Heart right ventricle (tissue), 16 donors: ENCODE results near the gene GAD2. TPM values are rescaled to one million over a fixed set of nuclear protein-coding genes. Genes with fewer than 3 reads are reported as not detected.

Experiments used
- ATAC-seq, 8 donors: fragments of 200-7000 bp; cut with Tn5 transposase; one replicate each; pipeline ENCODE4 v1.9.1; 2020; ENCODE audit warnings: mild to moderate bottlenecking in 8 of 8, moderate library complexity in 8 of 8, moderate number of reproducible peaks in 1 of 8
- DNase-seq, 2 donors: peaks; one replicate each; pipeline ENCODE4 v3.0.0-alpha.2; 2020
- H3K27ac ChIP-seq, 10 donors: fragments of 200-600 bp; sonication (generic) in 2 of 10; one replicate each; pipeline versions ENCODE4 v1.5.0 to v1.8.0; 2020 to 2022; ENCODE audit warnings: mild to moderate bottlenecking in 3 of 10
- H3K27me3 ChIP-seq, 7 donors: fragments of 200-600 bp; one replicate each; pipeline ENCODE4 v1.8.0; 2021 to 2022; ENCODE audit warnings: mild to moderate bottlenecking in 2 of 7
- H3K36me3 ChIP-seq, 9 donors: fragments of 200-600 bp; sonication (generic) in 1 of 9; one replicate each; pipeline versions ENCODE4 v1.5.0 to v1.8.0; 2020 to 2022; ENCODE audit warnings: mild to moderate bottlenecking in 2 of 9
- H3K4me1 ChIP-seq, 9 donors: fragments of 200-600 bp; sonication (generic) in 1 of 9; one replicate each; pipeline versions ENCODE4 v1.5.0 to v1.8.0; 2020 to 2022; ENCODE audit warnings: mild to moderate bottlenecking in 4 of 9
- H3K4me3 ChIP-seq, 10 donors: fragments of 200-600 bp; sonication (generic) in 2 of 10; one replicate each; pipeline versions ENCODE4 v1.5.0 to v1.8.0; 2020 to 2022; ENCODE audit warnings: mild to moderate bottlenecking in 7 of 10, moderate library complexity in 2 of 10
- H3K9me3 ChIP-seq, 11 donors: fragments of 200-600 bp in 10 of 11; sonication (generic) in 2 of 11; one replicate each; pipeline versions ENCODE4 v1.5.0 to v1.8.0; 2013 to 2022; ENCODE audit warnings: mild to moderate bottlenecking in 2 of 11, control low read depth in 1 of 11, moderate library complexity in 1 of 11
- WGBS, 2 donors: extraction: QIAGEN DNeasy Blood & Tissue Kit; methylation state at CpG; one replicate each; pipeline ENCODE4 v1.1.7; 2013; ENCODE audit warnings: inconsistent platforms in 1 of 2; 5-methylcytosine and 5-hydroxymethylcytosine counted together
- intact Hi-C, 10 donors: fragments of 100-400 bp; cut with DNase I; formaldehyde crosslinking; loops; one replicate each; pipeline versions ENCODE4 v1.11.1 to v1.14.2; 2022
- polyA plus RNA-seq, 2 donors: library from polyadenylated mRNA; stranded (reverse); fragments of 200-250 nt; gene quantifications; one replicate each; pipeline ENCODE4 v1.2.3, GENCODE V29; 2013
- total RNA-seq, 10 donors: library from RNA; stranded (reverse); fragmentation: NEBNext Ultra II Directional in 3 of 10; extraction: Animal tissue kit (Norgen Biotek cat#: 25700) in 3 of 10; gene quantifications; one replicate each; pipeline versions ENCODE4 v1.2.1 to v1.2.4, GENCODE V29; 2021 to 2023
- TF ChIP-seq, protein P1 (sequence below), 9 donors: fragments of 200-600 bp; sonication (generic) in 2 of 9; IDR thresholded peaks; one replicate each; pipeline versions ENCODE4 v1.5.0 to v1.8.0; 2021 to 2022; ENCODE audit warnings: antibody characterized with exemption in 9 of 9, mild to moderate bottlenecking in 5 of 9, moderate library complexity in 1 of 9
- donor health status: Arrhythmogenic right ventricular cardiomyopathy.
- donor health status: ischemic (EF 13 %, LVEDD 7.1; RV severe dilation, severe dysfunction).
- donor health status: healthy with polysubstance abuse.
- donor health status: DM: no; HTN: yes; CAD: no.
- donor health status: DM: no; HTN: no; CAD: no.
- donor health status: ischemic (EF 25% LVEDD 6.9; RV normal size, moderate dysfunction).
- donor health status: ischemic (EF 25% LVEDD 5.7; RV mildly dilated, moderate dysfunction).
- donor health status: healthy.
- donor health status: DM: yes; HTN: yes; CAD: no.
- donor health status: Ischemic cardiomyopathy.
- donor health status: ischemic (EF 35%, LVEDD 5.7; RV mildly dilated, moderate dysfunction).
- donor health status: nonischemic (EF 11% LVEDD 7.7; RV severe dilation, severe dysfunction).
- donor health status: DM: yes; HTN: yes; CAD: no.
- donor health status: PGD.
- donor health status: ischemic (EF 29% LVEDD 5.4; RV normal size, mild dysfunction).
- donor health status: nonischemic (EF 23%, LVEDD 6.1; RV moderate dilation, normal function).

GAD2 gene
- total and polyA plus RNA-seq, 12 donors: not detected

DNA sequence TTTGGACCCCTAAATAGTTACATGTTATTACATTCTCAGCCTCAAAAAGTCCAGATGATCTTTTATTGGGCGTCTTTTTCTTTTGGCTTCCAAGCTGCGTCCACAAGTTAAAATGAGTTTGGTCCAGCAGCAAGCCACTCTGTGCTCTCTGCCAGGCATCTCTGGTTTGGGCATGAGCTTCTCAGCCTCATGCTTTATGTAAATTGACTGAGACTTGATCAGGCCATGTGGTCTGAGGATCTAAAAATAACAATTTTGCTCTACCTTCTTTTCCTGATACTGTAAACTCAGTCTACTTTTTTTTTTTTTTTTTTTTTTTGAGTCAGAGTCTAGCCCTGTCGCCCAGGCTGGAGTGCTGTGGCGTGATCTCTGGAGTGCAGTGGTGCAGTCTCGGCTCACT, 15.6 kb downstream of the GAD2 start:
- WGBS, 2 donors: 88 to 91% methylated on average over 5 of the region's 5 CpGs
- Histone ChIP-seq H3K27ac (no peak overlapping the region), H3K4me3 (no peak overlapping the region), H3K27me3 (peaks cover 0 to 10% (median 0%) of the 10 kb centered on the region in 7 donors), H3K9me3 (no peaks in the 10 kb centered on the region), H3K36me3 (no peaks in the 10 kb centered on the region), H3K4me1 (no peaks in the 10 kb centered on the region)
- intact Hi-C loops: no loop called here
- ATAC-seq (no peak), DNase-seq (no peak)
- TF ChIP-seq, protein P1, sequence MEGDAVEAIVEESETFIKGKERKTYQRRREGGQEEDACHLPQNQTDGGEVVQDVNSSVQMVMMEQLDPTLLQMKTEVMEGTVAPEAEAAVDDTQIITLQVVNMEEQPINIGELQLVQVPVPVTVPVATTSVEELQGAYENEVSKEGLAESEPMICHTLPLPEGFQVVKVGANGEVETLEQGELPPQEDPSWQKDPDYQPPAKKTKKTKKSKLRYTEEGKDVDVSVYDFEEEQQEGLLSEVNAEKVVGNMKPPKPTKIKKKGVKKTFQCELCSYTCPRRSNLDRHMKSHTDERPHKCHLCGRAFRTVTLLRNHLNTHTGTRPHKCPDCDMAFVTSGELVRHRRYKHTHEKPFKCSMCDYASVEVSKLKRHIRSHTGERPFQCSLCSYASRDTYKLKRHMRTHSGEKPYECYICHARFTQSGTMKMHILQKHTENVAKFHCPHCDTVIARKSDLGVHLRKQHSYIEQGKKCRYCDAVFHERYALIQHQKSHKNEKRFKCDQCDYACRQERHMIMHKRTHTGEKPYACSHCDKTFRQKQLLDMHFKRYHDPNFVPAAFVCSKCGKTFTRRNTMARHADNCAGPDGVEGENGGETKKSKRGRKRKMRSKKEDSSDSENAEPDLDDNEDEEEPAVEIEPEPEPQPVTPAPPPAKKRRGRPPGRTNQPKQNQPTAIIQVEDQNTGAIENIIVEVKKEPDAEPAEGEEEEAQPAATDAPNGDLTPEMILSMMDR (IDR thresholded peaks at IDR 0.05): no peak

- no peak for DNase-seq
- no peak for ATAC-seq
- Histone ChIP-seq H3K36me3 (no peaks in the 10 kb centered on the region), H3K4me3 (no peak overlapping the region), H3K4me1 (no peaks in the 10 kb centered on the region), H3K27ac (no peak overlapping the region), H3K9me3 (no peaks in the 10 kb centered on the region), H3K27me3 (peaks cover 0 to 13% (median 0%) of the 10 kb centered on the region in 7 donors)
- TF ChIP-seq, protein P1 (IDR thresholded peaks at IDR 0.05): no peak
- intact Hi-C loops: no loop called here
- 85 to 89% methylated on average over 6 of the region's 6 CpGs for WGBS, 2 donors
Observed at GRCh38 chr10:26235761-26236160, 19.2 kb downstream of the GAD2 start.

- Histone ChIP-seq H3K36me3 (no peaks in the 10 kb centered on the region), H3K4me3 (no peak overlapping the region), H3K4me1 (no peaks in the 10 kb centered on the region), H3K27ac (no peak overlapping the region), H3K27me3 (peaks cover 0 to 6% (median 0%) of the 10 kb centered on the region in 7 donors), H3K9me3 (no peaks in the 10 kb centered on the region)
- ATAC-seq (no peak), DNase-seq (no peak)
- WGBS, 2 donors: 38 to 67% methylated on average over 2 of the region's 2 CpGs
- TF ChIP-seq, protein P1 (IDR thresholded peaks at IDR 0.05): no peak
- intact Hi-C loops: no loop called here
Observed at GRCh38 chr10:26238378-26238777, 21.8 kb downstream of the GAD2 start.

GRCh38 chr10:26242706-26243350, 26.3 kb downstream of the GAD2 start:
- TF ChIP-seq, protein P1 (IDR thresholded peaks at IDR 0.05): no peak
- no peaks in the 10 kb centered on the region for H3K4me1 ChIP-seq
- DNase-seq: no peak
- no peak for ATAC-seq
- intact Hi-C loops: no loop called here
- peaks cover 0 to 5% (median 0%) of the 10 kb centered on the region in 7 donors for H3K27me3 ChIP-seq
- no peaks in the 10 kb centered on the region for H3K9me3 ChIP-seq
- 51% methylated on average over 5 of the region's 5 CpGs for WGBS, 2 donors
- H3K4me3 ChIP-seq: no peak overlapping the region
- no peaks in the 10 kb centered on the region for H3K36me3 ChIP-seq
- no peak overlapping the region for H3K27ac ChIP-seq
